Uterus (tissue), 4 donors: Measurements from ENCODE around the gene GAA. TPM values are rescaled to one million over a fixed set of nuclear protein-coding genes. Genes with fewer than 3 reads are reported as not detected.

ENCODE experiments used
- DNase-seq, 2 donors: peaks; one replicate each; pipeline ENCODE4 v3.0.0-alpha.2; 2019 to 2020
- H3K27ac ChIP-seq, 2 donors: fragments of 200-600 bp; sonication (generic); 1 replicate in 1 of 2; 2 replicates in 1 of 2; pipeline ENCODE4 v1.5.1; 2016 to 2018
- H3K27me3 ChIP-seq, 2 donors: fragments of 200-600 bp; sonication (generic); one replicate each; pipeline ENCODE4 v1.5.1; 2018 to 2019; ENCODE audit warnings: control low read depth in 1 of 2
- H3K36me3 ChIP-seq, 2 donors: fragments of 200-600 bp; sonication (generic); one replicate each; pipeline ENCODE4 v1.5.1; 2019; ENCODE audit warnings: control low read depth in 1 of 2
- H3K4me1 ChIP-seq, 2 donors: fragments of 200-600 bp; sonication (generic); one replicate each; pipeline ENCODE4 v1.5.1; 2018 to 2019; ENCODE audit warnings: control low read depth in 1 of 2
- H3K4me3 ChIP-seq, 2 donors: fragments of 200-600 bp; sonication (generic); 1 replicate in 1 of 2; 2 replicates in 1 of 2; pipeline ENCODE4 v1.5.1; 2018 to 2019; ENCODE audit warnings: mild to moderate bottlenecking in 1 of 2
- H3K9me3 ChIP-seq, 2 donors: fragments of 200-600 bp; sonication (generic); one replicate each; pipeline ENCODE4 v1.5.1; 2019; ENCODE audit warnings: control low read depth in 1 of 2
- CTCF ChIP-seq, 4 experiments: fragments of 200-600 bp in 2 of 4; fragments of 450-650 bp in 2 of 4; sonication (generic) in 2 of 4; IDR thresholded peaks; one replicate each; pipeline ENCODE4 v1.5.1; 2016 to 2019; ENCODE audit warnings: antibody characterized with exemption in 4 of 4, mild to moderate bottlenecking in 2 of 4, moderate library complexity in 1 of 4
- POLR2A ChIP-seq, 2 donors: fragments of 450-650 bp; IDR thresholded peaks; one replicate each; pipeline ENCODE4 v1.6.1; 2016; ENCODE audit warnings: antibody characterized with exemption in 2 of 2, mild to moderate bottlenecking in 1 of 2, moderate library complexity in 1 of 2
- intact Hi-C: fragments of 100-400 bp; cut with DNase I; formaldehyde crosslinking; loops from one replicate; pipeline ENCODE4 v1.15.1; 2023; ENCODE audit warnings: low total_unique reads
- total RNA-seq, 4 donors: library from RNA; depleted of rRNA in 3 of 4; stranded (reverse); fragments of >200 nt in 3 of 4; gene quantifications; one replicate each; pipeline versions ENCODE4 v1.1.0 to v1.2.4, GENCODE V29; 2014 to 2023
- donor health status: DM: yes; HTN: yes; CAD: no.

The GAA gene
- total RNA-seq, 4 donors from 2014 or later = 23.1 to 48.3 (median 35.6) TPM

GRCh38 chr17:80060644-80061043, 40.7 kb upstream of the GAA start:
- intact Hi-C loops = loop anchor here (10.0 kb wide), 1 partner anchor 56 kb away; no protein-coding TSS in a partner anchor
- H3K27ac ChIP-seq = no peak overlapping the region

GRCh38 chr17:80061421-80061820, 40.0 kb upstream of the GAA start:
- H3K4me1 ChIP-seq = no peaks in the 10 kb centered on the region
- H3K27me3 ChIP-seq = no peaks in the 10 kb centered on the region
- H3K27ac ChIP-seq = no peak overlapping the region
- intact Hi-C loops = loop anchor here (10.0 kb wide), 1 partner anchor 57 kb away; no protein-coding TSS in a partner anchor
- DNase-seq = no peak
- H3K36me3 ChIP-seq = no peaks in the 10 kb centered on the region
- H3K9me3 ChIP-seq = no peaks in the 10 kb centered on the region
- TF ChIP-seq POLR2A (IDR thresholded peaks at IDR 0.05) (no peak), CTCF (IDR thresholded peaks at IDR 0.05) (no peak)
- no peak overlapping the region for H3K4me3 ChIP-seq

More at GRCh38 chr17:80060644-80061043, 40.7 kb upstream of the GAA start:
- no peaks in the 10 kb centered on the region for H3K9me3 ChIP-seq
- no peak for TF ChIP-seq POLR2A (IDR thresholded peaks at IDR 0.05)
- no peak for TF ChIP-seq CTCF (IDR thresholded peaks at IDR 0.05)
- no peak for DNase-seq
- H3K36me3 ChIP-seq = no peaks in the 10 kb centered on the region
- no peak overlapping the region for H3K4me3 ChIP-seq
- no peaks in the 10 kb centered on the region for H3K27me3 ChIP-seq
- no peaks in the 10 kb centered on the region for H3K4me1 ChIP-seq

GRCh38 chr17:80063830-80064585, 37.4 kb upstream of the GAA start:
- no peaks in the 10 kb centered on the region for H3K9me3 ChIP-seq
- peak overlapping the region; percentile 43 to 51 for H3K27ac ChIP-seq
- DNase-seq = peak; percentile 64 to 71
- H3K36me3 ChIP-seq = no peaks in the 10 kb centered on the region
- TF ChIP-seq CTCF (IDR thresholded peaks at IDR 0.05) = no peak
- no peak for TF ChIP-seq POLR2A (IDR thresholded peaks at IDR 0.05)
- intact Hi-C loops = loop anchor here (10.0 kb wide), 1 partner anchor 59 kb away; no protein-coding TSS in a partner anchor
- no peak overlapping the region for H3K4me3 ChIP-seq
- H3K27me3 ChIP-seq = no peaks in the 10 kb centered on the region
- H3K4me1 ChIP-seq = peaks cover 0 to 3% of the 10 kb centered on the region in 2 donors

- no peaks in the 10 kb centered on the region for H3K9me3 ChIP-seq
- no peaks in the 10 kb centered on the region for H3K27me3 ChIP-seq
- no peak for DNase-seq
- intact Hi-C loops = loop anchor here (10.0 kb wide), 1 partner anchor 60 kb away; no protein-coding TSS in a partner anchor
- peak overlapping the region; percentile 43 to 51 for H3K27ac ChIP-seq
- H3K4me3 ChIP-seq = no peak overlapping the region
- H3K4me1 ChIP-seq = peaks cover 3 to 4% of the 10 kb centered on the region in 2 donors
- no peak for TF ChIP-seq POLR2A (IDR thresholded peaks at IDR 0.05)
- no peak for TF ChIP-seq CTCF (IDR thresholded peaks at IDR 0.05)
- H3K36me3 ChIP-seq = no peaks in the 10 kb centered on the region
Observed at GRCh38 chr17:80064696-80065095, 36.7 kb upstream of the GAA start.

GRCh38 chr17:80065478-80066170, 35.8 kb upstream of the GAA start:
- Histone ChIP-seq H3K4me3 (no peak overlapping the region), H3K27me3 (no peaks in the 10 kb centered on the region), H3K36me3 (no peaks in the 10 kb centered on the region), H3K27ac (peak overlapping the region in 1 of 2 donors; percentile 36), H3K4me1 (peaks cover 4% of the 10 kb centered on the region in 2 donors), H3K9me3 (no peaks in the 10 kb centered on the region)
- no peak for TF ChIP-seq POLR2A (IDR thresholded peaks at IDR 0.05)
- TF ChIP-seq CTCF (IDR thresholded peaks at IDR 0.05) = no peak
- intact Hi-C loops = loop anchor here (10.0 kb wide), 1 partner anchor 61 kb away; no protein-coding TSS in a partner anchor
- DNase-seq = no peak
